Peyer's patch (tissue), 4 donors: ENCODE results near the gene CXCL6.

ENCODE experiments used
- POLR2A ChIP-seq, 2 donors: fragments of 450-650 bp; IDR thresholded peaks; one replicate each; pipeline ENCODE4 v1.5.1; 2017; ENCODE audit warnings: antibody characterized with exemption in 2 of 2, mild to moderate bottlenecking in 2 of 2, moderate library complexity in 2 of 2
- TF ChIP-seq, protein P1 (sequence below), 6 experiments: fragments of 450-650 bp in 4 of 6; fragments of 200-600 bp in 2 of 6; sonication (generic) in 1 of 6; IDR thresholded peaks; one replicate each; pipeline ENCODE4 v1.5.1; 2017 to 2019; ENCODE audit warnings: antibody characterized with exemption in 6 of 6, mild to moderate bottlenecking in 3 of 6, moderate library complexity in 1 of 6

GRCh38 chr4:73844806-73845205 lies 8.3 kb downstream of the CXCL6 start:
- TF ChIP-seq, protein P1, sequence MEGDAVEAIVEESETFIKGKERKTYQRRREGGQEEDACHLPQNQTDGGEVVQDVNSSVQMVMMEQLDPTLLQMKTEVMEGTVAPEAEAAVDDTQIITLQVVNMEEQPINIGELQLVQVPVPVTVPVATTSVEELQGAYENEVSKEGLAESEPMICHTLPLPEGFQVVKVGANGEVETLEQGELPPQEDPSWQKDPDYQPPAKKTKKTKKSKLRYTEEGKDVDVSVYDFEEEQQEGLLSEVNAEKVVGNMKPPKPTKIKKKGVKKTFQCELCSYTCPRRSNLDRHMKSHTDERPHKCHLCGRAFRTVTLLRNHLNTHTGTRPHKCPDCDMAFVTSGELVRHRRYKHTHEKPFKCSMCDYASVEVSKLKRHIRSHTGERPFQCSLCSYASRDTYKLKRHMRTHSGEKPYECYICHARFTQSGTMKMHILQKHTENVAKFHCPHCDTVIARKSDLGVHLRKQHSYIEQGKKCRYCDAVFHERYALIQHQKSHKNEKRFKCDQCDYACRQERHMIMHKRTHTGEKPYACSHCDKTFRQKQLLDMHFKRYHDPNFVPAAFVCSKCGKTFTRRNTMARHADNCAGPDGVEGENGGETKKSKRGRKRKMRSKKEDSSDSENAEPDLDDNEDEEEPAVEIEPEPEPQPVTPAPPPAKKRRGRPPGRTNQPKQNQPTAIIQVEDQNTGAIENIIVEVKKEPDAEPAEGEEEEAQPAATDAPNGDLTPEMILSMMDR (IDR thresholded peaks at IDR 0.05), result no peak
- TF ChIP-seq POLR2A (IDR thresholded peaks at IDR 0.05), result no peak
